Karpas-422 (cell line): ENCODE results near the gene EFCAB11. TPM values are rescaled to one million over a fixed set of nuclear protein-coding genes. Genes with fewer than 3 reads are reported as not detected.

Source experiments
- DNase-seq: peaks from one replicate; pipeline ENCODE4 v3.0.0-alpha.2; 2015
- H2AFZ ChIP-seq: fragments of 200-600 bp; sonication (generic); 2 replicates; pipeline ENCODE4 v1.6.1; 2014; ENCODE audit warnings: antibody characterized with exemption, low read length, mixed read lengths
- H3K27ac ChIP-seq: fragments of 200-600 bp; sonication (generic); 2 replicates; pipeline ENCODE4 v1.5.1; 2014; ENCODE audit warnings: mild to moderate bottlenecking, low read length, moderate library complexity
- H3K27me3 ChIP-seq: fragments of 200-600 bp; sonication (generic); 2 replicates; pipeline ENCODE4 v1.6.1; 2014; ENCODE audit warnings: low read length, mixed read lengths
- H3K36me3 ChIP-seq: fragments of 200-600 bp; sonication (generic); 2 replicates; pipeline ENCODE4 v1.6.1; 2014; ENCODE audit warnings: low read length, mixed read lengths; ENCODE audit not compliant: insufficient read depth
- H3K4me1 ChIP-seq: fragments of 200-600 bp; sonication (generic); 2 replicates; pipeline ENCODE4 v1.6.1; 2014; ENCODE audit warnings: mild to moderate bottlenecking, low read length, mixed read lengths
- H3K4me2 ChIP-seq: fragments of 200-600 bp; sonication (generic); 2 replicates; pipeline ENCODE4 v1.6.1; 2014; ENCODE audit warnings: low read length, low read depth, mild to moderate bottlenecking; ENCODE audit not compliant: poor library complexity, severe bottlenecking
- H3K4me3 ChIP-seq: fragments of 200-600 bp; sonication (generic); 2 replicates; pipeline ENCODE4 v1.5.1; 2014; ENCODE audit warnings: mild to moderate bottlenecking, antibody characterized with exemption, low read length, mixed read lengths
- H3K79me2 ChIP-seq: fragments of 200-600 bp; sonication (generic); 2 replicates; pipeline ENCODE4 v1.6.1; 2014; ENCODE audit warnings: mild to moderate bottlenecking, low read length, mixed read lengths
- H3K9ac ChIP-seq: fragments of 200-600 bp; sonication (generic); 2 replicates; pipeline ENCODE4 v1.6.0; 2014; ENCODE audit warnings: low read length
- H3K9me2 ChIP-seq: fragments of 200-600 bp; sonication (generic), shearing (Covaris generic); replicated peaks from 2 replicates; pipeline ENCODE4 v1.6.0; 2014; ENCODE audit warnings: mild to moderate bottlenecking, low read length, moderate library complexity; ENCODE audit not compliant: insufficient read depth
- H3K9me3 ChIP-seq: fragments of 300-700, 200-600 bp; sonication (generic); 2 replicates; pipeline ENCODE4 v1.6.1; 2014; ENCODE audit warnings: low read length, mixed read lengths
- H4K20me1 ChIP-seq: fragments of 200-600 bp; sonication (generic); 2 replicates; pipeline ENCODE4 v1.6.1; 2014; ENCODE audit warnings: mild to moderate bottlenecking, antibody characterized with exemption, low read length, low read depth; ENCODE audit not compliant: insufficient read depth
- total RNA-seq: library from RNA; depleted of rRNA; stranded (reverse); fragments of >200 nt; shearing (Covaris generic); gene quantifications from 2 replicates; pipeline ENCODE4 v1.2.3, GENCODE V29; 2014; ENCODE audit warnings: low replicate concordance

The EFCAB11 gene
- total RNA-seq, 1 experiment from 2014 or later = 43.3 TPM

DNA sequence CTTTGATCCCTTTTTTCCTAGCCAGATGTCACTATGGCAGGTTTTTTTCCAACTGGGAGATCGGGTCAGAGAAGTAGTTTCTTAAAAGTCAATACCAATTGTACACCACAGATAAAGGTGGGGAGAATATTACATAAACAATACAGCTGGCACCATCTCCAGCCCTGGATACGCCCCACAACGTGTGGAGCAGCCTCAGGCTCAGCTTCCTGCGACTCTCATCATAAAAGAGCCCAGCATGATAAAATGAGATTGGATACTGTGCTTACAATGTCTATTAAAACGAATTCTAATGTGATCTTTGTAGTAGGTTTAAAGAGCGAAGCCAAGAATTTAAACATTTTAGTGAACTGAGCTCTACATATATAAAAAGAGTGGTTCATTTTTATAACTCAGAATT is 21.5 kb downstream of the EFCAB11 start:
- Histone ChIP-seq H3K9ac (no peak overlapping the region), H3K27me3 (no peaks in the 10 kb centered on the region), H3K4me1 (no peaks in the 10 kb centered on the region), H2AFZ (no peak overlapping the region), H3K4me2 (no peak overlapping the region), H3K4me3 (no peak overlapping the region), H3K36me3 (peaks cover 3% of the 10 kb centered on the region; the same call in 1 of the 2 replicates), H4K20me1 (no peaks in the 10 kb centered on the region), H3K9me3 (no peaks in the 10 kb centered on the region), H3K27ac (no peak overlapping the region), H3K79me2 (no peaks in the 10 kb centered on the region), H3K9me2 (no peaks in the 10 kb centered on the region)
- no peak for DNase-seq

GRCh38 chr14:89927186-89927865 is 27.2 kb downstream of the EFCAB11 start:
- Histone ChIP-seq H3K4me2 (no peak overlapping the region), H3K27ac (no peak overlapping the region), H3K36me3 (peaks cover 3% of the 10 kb centered on the region; the same call in 1 of the 2 replicates), H2AFZ (no peak overlapping the region), H3K9ac (no peak overlapping the region), H4K20me1 (no peaks in the 10 kb centered on the region), H3K27me3 (no peaks in the 10 kb centered on the region), H3K9me3 (no peaks in the 10 kb centered on the region), H3K9me2 (no peaks in the 10 kb centered on the region), H3K4me1 (no peaks in the 10 kb centered on the region), H3K79me2 (no peaks in the 10 kb centered on the region), H3K4me3 (no peak overlapping the region)
- no peak for DNase-seq

DNA sequence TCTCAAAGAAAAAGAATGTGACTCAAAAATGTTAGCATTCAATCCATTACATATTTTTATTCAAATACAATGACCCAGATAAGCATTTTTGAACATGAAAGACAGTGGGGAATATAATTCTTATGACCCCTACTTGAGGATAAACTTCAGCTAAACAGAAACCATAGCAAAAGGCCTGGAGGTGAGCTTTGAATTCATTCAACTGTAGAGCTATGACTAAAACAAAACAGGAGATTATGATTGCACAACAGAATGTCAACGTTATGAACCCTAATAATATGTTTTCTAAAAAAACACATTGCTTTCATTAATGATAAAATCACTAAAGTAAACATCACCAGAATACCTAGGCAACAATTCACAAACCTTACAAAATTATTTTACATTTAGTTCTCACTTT is 27.8 kb downstream of the EFCAB11 start:
- DNase-seq = no peak
- H3K4me2 ChIP-seq = no peak overlapping the region
- H3K9ac ChIP-seq = no peak overlapping the region
- no peaks in the 10 kb centered on the region for H3K27me3 ChIP-seq
- no peaks in the 10 kb centered on the region for H4K20me1 ChIP-seq
- H3K4me3 ChIP-seq = no peak overlapping the region
- no peaks in the 10 kb centered on the region for H3K9me3 ChIP-seq
- H3K36me3 ChIP-seq = peaks cover 3% of the 10 kb centered on the region; the same call in 1 of the 2 replicates
- H3K9me2 ChIP-seq = no peaks in the 10 kb centered on the region
- no peaks in the 10 kb centered on the region for H3K4me1 ChIP-seq
- H3K79me2 ChIP-seq = no peaks in the 10 kb centered on the region
- H2AFZ ChIP-seq = no peak overlapping the region
- H3K27ac ChIP-seq = no peak overlapping the region

DNA sequence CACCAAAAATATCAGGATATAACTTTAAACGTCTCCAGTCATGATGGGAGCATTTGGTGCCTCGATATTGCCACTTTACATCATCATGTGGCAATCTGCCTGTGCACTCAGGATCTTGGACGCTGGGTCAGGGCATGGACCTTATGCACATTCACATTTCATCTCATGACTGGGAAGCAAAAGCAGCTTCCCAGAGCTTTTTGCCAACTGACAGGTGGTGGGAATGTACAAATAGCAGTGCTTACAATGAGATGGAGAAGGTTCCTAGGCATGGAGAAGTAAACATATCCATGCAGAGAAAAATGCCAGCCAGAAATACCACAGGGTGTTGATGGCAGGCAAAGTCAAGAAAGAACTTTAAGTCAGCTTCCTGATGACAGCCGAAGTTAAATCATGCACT is 30.3 kb downstream of the EFCAB11 start:
- Histone ChIP-seq H3K4me3 (no peak overlapping the region), H3K9me3 (no peaks in the 10 kb centered on the region), H3K9me2 (no peaks in the 10 kb centered on the region), H2AFZ (no peak overlapping the region), H3K36me3 (no peaks in the 10 kb centered on the region), H3K27me3 (no peaks in the 10 kb centered on the region), H4K20me1 (no peaks in the 10 kb centered on the region), H3K9ac (no peak overlapping the region), H3K4me1 (no peaks in the 10 kb centered on the region), H3K79me2 (no peaks in the 10 kb centered on the region), H3K4me2 (no peak overlapping the region), H3K27ac (no peak overlapping the region)
- DNase-seq = no peak

GRCh38 chr14:89922031-89922907 is 32.3 kb downstream of the EFCAB11 start:
- no peaks in the 10 kb centered on the region for H3K27me3 ChIP-seq
- no peak overlapping the region for H3K4me3 ChIP-seq
- no peaks in the 10 kb centered on the region for H3K36me3 ChIP-seq
- H3K4me2 ChIP-seq = no peak overlapping the region
- no peaks in the 10 kb centered on the region for H3K79me2 ChIP-seq
- no peak for DNase-seq
- no peaks in the 10 kb centered on the region for H3K4me1 ChIP-seq
- H2AFZ ChIP-seq = no peak overlapping the region
- H3K9me2 ChIP-seq = no peaks in the 10 kb centered on the region
- no peaks in the 10 kb centered on the region for H4K20me1 ChIP-seq
- no peaks in the 10 kb centered on the region for H3K9me3 ChIP-seq
- no peak overlapping the region for H3K9ac ChIP-seq
- no peak overlapping the region for H3K27ac ChIP-seq

- H3K4me1 ChIP-seq = no peaks in the 10 kb centered on the region
- DNase-seq = no peak
- no peak overlapping the region for H3K4me2 ChIP-seq
- no peaks in the 10 kb centered on the region for H3K9me2 ChIP-seq
- no peaks in the 10 kb centered on the region for H3K79me2 ChIP-seq
- no peaks in the 10 kb centered on the region for H3K9me3 ChIP-seq
- H3K9ac ChIP-seq = no peak overlapping the region
- H3K4me3 ChIP-seq = no peak overlapping the region
- no peak overlapping the region for H3K27ac ChIP-seq
- no peaks in the 10 kb centered on the region for H3K36me3 ChIP-seq
- H4K20me1 ChIP-seq = peaks cover 1% of the 10 kb centered on the region; the same call in 1 of the 2 replicates
- H3K27me3 ChIP-seq = no peaks in the 10 kb centered on the region
- no peak overlapping the region for H2AFZ ChIP-seq
Measured at GRCh38 chr14:89921346-89921745, 33.2 kb downstream of the EFCAB11 start.

DNA sequence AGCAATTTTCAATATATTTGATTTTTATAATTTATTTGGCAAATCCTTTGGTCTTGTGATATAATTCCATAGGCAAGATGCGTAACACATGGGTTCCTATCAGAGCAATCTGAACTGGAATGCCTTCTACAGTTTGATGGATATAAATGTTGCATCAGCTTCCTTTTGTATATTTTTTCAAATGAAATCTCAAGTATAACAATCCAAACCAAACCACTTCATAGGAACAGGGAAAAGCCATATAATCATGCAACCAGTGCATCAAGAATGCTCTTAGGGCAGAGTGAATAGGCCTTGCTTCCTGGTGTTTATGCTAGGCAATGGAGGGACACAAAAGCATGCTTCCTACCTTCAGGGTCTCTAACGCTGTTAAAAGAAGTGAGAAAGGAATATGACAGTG is 34.5 kb downstream of the EFCAB11 start:
- H3K27me3 ChIP-seq = no peaks in the 10 kb centered on the region
- H3K4me1 ChIP-seq = no peaks in the 10 kb centered on the region
- no peak overlapping the region for H2AFZ ChIP-seq
- H3K27ac ChIP-seq = no peak overlapping the region
- no peak overlapping the region for H3K4me3 ChIP-seq
- H4K20me1 ChIP-seq = peaks cover 8% of the 10 kb centered on the region; the same call in 1 of the 2 replicates
- no peak overlapping the region for H3K9ac ChIP-seq
- H3K79me2 ChIP-seq = no peaks in the 10 kb centered on the region
- no peaks in the 10 kb centered on the region for H3K36me3 ChIP-seq
- H3K9me3 ChIP-seq = no peaks in the 10 kb centered on the region
- no peaks in the 10 kb centered on the region for H3K9me2 ChIP-seq
- no peak overlapping the region for H3K4me2 ChIP-seq
- DNase-seq = no peak

DNA sequence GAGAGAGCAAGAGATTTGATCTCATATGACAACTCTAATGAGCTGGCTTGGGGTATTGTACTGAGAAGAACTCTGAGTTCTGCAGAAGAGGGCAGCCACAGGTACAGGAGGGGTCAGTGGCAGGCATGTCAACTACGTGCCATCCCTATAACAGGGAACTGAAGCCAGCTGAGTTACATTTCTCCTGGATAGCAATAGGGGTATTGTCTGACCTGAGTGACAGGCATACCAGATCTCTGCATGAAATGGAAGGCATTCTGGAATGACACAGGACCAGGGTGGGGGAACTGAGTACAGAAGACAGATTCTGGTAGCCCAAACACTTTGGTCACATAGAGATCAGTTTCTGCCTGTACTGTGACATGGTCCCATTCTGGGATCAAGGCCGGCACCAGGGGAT is 35.8 kb downstream of the EFCAB11 start:
- Histone ChIP-seq H3K27ac (no peak overlapping the region), H3K4me2 (no peak overlapping the region), H3K79me2 (no peaks in the 10 kb centered on the region), H3K27me3 (no peaks in the 10 kb centered on the region), H3K4me3 (no peak overlapping the region), H4K20me1 (peaks cover 12% of the 10 kb centered on the region; the same call in 1 of the 2 replicates), H3K9ac (no peak overlapping the region), H2AFZ (no peak overlapping the region), H3K9me3 (no peaks in the 10 kb centered on the region), H3K9me2 (no peaks in the 10 kb centered on the region), H3K4me1 (no peaks in the 10 kb centered on the region), H3K36me3 (no peaks in the 10 kb centered on the region)
- no peak for DNase-seq
